Measurements from ENCODE around the gene NOX5.

DNA sequence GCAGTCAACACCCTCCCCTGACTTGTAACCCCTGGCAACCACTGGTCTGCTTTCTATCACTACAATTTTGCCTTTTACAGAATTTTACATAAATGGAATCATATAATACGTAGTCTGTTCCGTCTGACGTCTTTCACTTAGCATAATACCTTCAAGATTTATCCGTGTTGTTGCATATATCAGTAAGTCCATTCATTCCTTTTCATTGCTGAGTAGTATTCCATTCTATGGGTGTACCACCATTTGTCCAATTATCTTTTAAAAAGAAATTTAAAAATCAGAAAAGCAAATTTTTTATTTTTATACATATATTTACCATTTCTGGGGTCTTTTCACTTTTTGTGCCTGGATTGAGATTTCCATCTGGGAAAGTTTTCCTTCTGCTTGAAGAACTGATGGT is 35.5 kb downstream of the NOX5 start:
- TF ChIP-seq, protein P1, sequence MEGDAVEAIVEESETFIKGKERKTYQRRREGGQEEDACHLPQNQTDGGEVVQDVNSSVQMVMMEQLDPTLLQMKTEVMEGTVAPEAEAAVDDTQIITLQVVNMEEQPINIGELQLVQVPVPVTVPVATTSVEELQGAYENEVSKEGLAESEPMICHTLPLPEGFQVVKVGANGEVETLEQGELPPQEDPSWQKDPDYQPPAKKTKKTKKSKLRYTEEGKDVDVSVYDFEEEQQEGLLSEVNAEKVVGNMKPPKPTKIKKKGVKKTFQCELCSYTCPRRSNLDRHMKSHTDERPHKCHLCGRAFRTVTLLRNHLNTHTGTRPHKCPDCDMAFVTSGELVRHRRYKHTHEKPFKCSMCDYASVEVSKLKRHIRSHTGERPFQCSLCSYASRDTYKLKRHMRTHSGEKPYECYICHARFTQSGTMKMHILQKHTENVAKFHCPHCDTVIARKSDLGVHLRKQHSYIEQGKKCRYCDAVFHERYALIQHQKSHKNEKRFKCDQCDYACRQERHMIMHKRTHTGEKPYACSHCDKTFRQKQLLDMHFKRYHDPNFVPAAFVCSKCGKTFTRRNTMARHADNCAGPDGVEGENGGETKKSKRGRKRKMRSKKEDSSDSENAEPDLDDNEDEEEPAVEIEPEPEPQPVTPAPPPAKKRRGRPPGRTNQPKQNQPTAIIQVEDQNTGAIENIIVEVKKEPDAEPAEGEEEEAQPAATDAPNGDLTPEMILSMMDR (IDR thresholded peaks at IDR 0.05): no peak
- no peak for TF ChIP-seq POLR2A (IDR thresholded peaks at IDR 0.05)

Measured in body of pancreas (tissue), 4 donors.